OCI-LY1 (cell line): Measurements from ENCODE around the gene ABCA13.

Experiments used
- EZH2 ChIP-seq: fragments of 200-600 bp; sonication (generic), shearing (Covaris generic); IDR thresholded peaks from 2 replicates; pipeline ENCODE4 v1.8.0; 2017; ENCODE audit warnings: borderline replicate concordance, mixed run types, mild to moderate bottlenecking, antibody characterized with exemption, low read length, moderate library complexity, mixed read lengths
- TF ChIP-seq, protein P1 (sequence below): fragments of 200-600 bp; sonication (generic), shearing (Covaris generic); IDR thresholded peaks from 2 replicates; pipeline ENCODE4 v1.5.1; 2017; ENCODE audit warnings: mild to moderate bottlenecking, antibody characterized with exemption, low read length, moderate library complexity, mixed read lengths

DNA sequence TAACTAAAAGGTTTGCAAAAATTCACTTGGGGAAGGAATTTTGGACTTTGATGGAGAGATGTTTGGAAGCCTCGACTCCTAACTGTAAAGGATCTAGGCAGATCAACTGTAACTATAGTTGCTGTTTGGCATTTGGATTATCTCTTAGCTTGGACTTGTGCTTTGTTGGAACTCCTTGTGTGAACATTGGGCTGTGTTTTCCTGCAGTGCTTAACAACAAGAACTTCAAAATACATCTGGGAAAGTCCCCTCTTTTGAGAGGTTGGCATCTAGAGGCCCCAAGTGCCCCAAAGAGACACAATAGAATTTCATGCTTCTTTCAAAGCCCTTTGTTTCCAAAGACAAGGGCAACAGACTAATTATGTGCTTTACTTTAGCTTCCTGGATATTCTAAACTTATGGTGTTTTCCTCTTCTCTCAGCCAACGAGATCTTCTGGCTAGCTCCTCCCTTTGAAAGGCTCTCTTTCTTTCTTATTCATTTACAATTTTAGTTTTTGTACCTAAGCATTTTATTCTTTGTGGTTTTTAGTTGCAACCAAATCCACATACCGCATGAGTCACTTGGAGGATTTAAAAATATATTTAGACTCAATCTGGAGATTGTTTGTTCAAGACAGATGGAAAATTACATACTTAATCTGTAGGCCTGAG, 11.6 kb downstream of the ABCA13 start:
- TF ChIP-seq, protein P1, sequence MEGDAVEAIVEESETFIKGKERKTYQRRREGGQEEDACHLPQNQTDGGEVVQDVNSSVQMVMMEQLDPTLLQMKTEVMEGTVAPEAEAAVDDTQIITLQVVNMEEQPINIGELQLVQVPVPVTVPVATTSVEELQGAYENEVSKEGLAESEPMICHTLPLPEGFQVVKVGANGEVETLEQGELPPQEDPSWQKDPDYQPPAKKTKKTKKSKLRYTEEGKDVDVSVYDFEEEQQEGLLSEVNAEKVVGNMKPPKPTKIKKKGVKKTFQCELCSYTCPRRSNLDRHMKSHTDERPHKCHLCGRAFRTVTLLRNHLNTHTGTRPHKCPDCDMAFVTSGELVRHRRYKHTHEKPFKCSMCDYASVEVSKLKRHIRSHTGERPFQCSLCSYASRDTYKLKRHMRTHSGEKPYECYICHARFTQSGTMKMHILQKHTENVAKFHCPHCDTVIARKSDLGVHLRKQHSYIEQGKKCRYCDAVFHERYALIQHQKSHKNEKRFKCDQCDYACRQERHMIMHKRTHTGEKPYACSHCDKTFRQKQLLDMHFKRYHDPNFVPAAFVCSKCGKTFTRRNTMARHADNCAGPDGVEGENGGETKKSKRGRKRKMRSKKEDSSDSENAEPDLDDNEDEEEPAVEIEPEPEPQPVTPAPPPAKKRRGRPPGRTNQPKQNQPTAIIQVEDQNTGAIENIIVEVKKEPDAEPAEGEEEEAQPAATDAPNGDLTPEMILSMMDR = no peak
- TF ChIP-seq EZH2 = no peak
